ENCODE measurements around the gene RIPOR2.

Gene RIPOR2

GRCh38 chr6:24874776-24875533, 60.8 kb downstream of the RIPOR2 start:
- DNase-seq, result no peak

- no peak for DNase-seq
These were observed 61.6 kb downstream of the RIPOR2 start for GRCh38 chr6:24874128-24874527.

GRCh38 chr6:24872779-24873178, 63.0 kb downstream of the RIPOR2 start:
- DNase-seq, result no peak

- no peak for DNase-seq
These were observed 67.0 kb downstream of the RIPOR2 start for GRCh38 chr6:24868765-24869164.

- peak in 1 of 5 experiments; percentile 63 for DNase-seq
These were observed 68.6 kb downstream of the RIPOR2 start for GRCh38 chr6:24867104-24867703.

- no peak for DNase-seq
These were observed 70.6 kb downstream of the RIPOR2 start for GRCh38 chr6:24865161-24865560.

- no peak for DNase-seq
These were observed 71.4 kb downstream of the RIPOR2 start for GRCh38 chr6:24864343-24864742.

GRCh38 chr6:24861934-24862333, 73.8 kb downstream of the RIPOR2 start:
- DNase-seq, result no peak

GRCh38 chr6:24859608-24860200, 76.1 kb downstream of the RIPOR2 start:
- DNase-seq, result no peak

GRCh38 chr6:24859132-24859531, 76.6 kb downstream of the RIPOR2 start:
- no peak for DNase-seq

GRCh38 chr6:24858177-24858653, 77.5 kb downstream of the RIPOR2 start:
- DNase-seq, result peak in 2 of 5 experiments; percentile 63 to 86

GRCh38 chr6:24856901-24857670, 78.7 kb downstream of the RIPOR2 start:
- peak in 1 of 5 experiments; percentile 55 for DNase-seq

- DNase-seq, result no peak
These were observed 79.5 kb downstream of the RIPOR2 start for GRCh38 chr6:24856246-24856599.

GRCh38 chr6:24855395-24856245, 80.1 kb downstream of the RIPOR2 start:
- peak; percentile 16 to 84 (median 55) for DNase-seq

GRCh38 chr6:24854077-24854666, 81.6 kb downstream of the RIPOR2 start:
- DNase-seq, result no peak

- DNase-seq, result no peak
These were observed 84.7 kb downstream of the RIPOR2 start for GRCh38 chr6:24851086-24851485.

GRCh38 chr6:24849713-24850112, 86.0 kb downstream of the RIPOR2 start:
- no peak for DNase-seq

- DNase-seq, result no peak
These were observed 87.3 kb downstream of the RIPOR2 start for GRCh38 chr6:24848461-24848860.

- DNase-seq, result no peak
These were observed 88.4 kb downstream of the RIPOR2 start for GRCh38 chr6:24847402-24847801.

- no peak for DNase-seq
These were observed 90.2 kb downstream of the RIPOR2 start for GRCh38 chr6:24845578-24845977.

GRCh38 chr6:24844903-24845302, 90.9 kb downstream of the RIPOR2 start:
- no peak for DNase-seq

GRCh38 chr6:24844061-24844460, 91.7 kb downstream of the RIPOR2 start:
- DNase-seq, result no peak
